ENCODE measurements around the gene GNA15. TPM values are rescaled to one million over a fixed set of nuclear protein-coding genes. Genes with fewer than 3 reads are reported as not detected.

Gene GNA15
- total and polyA plus RNA-seq, 2 of the 8 experiments (the other 6 are each of a cell fraction or from before 2014, with no cell fraction given): 0.26 to 0.45 TPM

- TF ChIP-seq E2F6 (IDR thresholded peaks at IDR 0.05) (no peak), BACH1 (IDR thresholded peaks at IDR 0.05; ENCODE audit: low read length) (no peak), BRCA1 (IDR thresholded peaks at IDR 0.05; ENCODE audit: low read depth, low read length) (no peak), NRF1 (IDR thresholded peaks at IDR 0.05; ENCODE audit: low read depth, low read length) (no peak), SP1 (IDR thresholded peaks at IDR 0.05; ENCODE audit: low read depth, low read length) (no peak), MAFK (IDR thresholded peaks at IDR 0.05; ENCODE audit: low read depth, low read length) (no peak), CEBPB (IDR thresholded peaks at IDR 0.05; ENCODE audit: low read depth, low read length) (no peak)
Measured at GRCh38 chr19:3136684-3137055, 837 bp downstream of the GNA15 start (continued).
